ENCODE measurements around the gene TERB1. TPM values are rescaled to one million over a fixed set of nuclear protein-coding genes. Genes with fewer than 3 reads are reported as not detected.

TERB1 gene, protein sequence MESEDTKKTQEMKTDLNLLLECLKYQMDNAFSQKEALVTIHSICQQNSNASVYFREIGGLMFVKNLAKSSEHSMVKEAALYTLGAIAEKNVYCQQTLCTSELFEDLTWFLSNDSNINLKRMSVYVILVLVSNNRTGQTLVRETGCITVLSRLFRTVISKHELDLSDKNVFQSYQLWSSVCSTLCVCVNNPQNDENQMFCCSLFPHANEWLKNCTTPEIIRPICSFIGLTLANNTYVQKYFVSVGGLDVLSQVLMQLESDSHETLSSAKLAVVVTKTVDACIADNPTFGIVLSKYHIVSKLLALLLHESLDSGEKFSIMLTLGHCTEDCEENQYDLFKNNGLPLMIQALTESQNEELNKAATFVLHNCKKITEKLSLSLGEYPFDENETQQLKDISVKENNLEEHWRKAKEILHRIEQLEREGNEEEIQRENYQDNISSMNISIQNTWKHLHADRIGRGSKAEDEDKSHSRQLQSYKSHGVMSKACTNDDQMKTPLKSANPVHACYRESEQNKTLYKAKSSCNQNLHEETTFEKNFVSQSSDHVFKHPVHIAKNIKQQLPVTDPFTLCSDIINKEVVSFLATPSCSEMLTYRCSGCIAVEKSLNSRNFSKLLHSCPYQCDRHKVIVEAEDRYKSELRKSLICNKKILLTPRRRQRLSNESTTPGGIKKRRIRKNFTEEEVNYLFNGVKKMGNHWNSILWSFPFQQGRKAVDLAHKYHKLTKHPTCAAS
- total RNA-seq (under 1 TPM in 1 of 2 donors, not detected in 1; 0.10 TPM), polyA plus RNA-seq (ENCODE audit: insufficient read length in 2 of 2) (under 1 TPM in 1 of 2 donors, not detected in 1; 0.35 TPM)
- long read RNA-seq, donor 1 = 0 reads
- long read RNA-seq, donor 2 = 0 reads
- long read RNA-seq, donor 3 = 0 reads
- long read RNA-seq, donor 4 = 0 reads

DNA sequence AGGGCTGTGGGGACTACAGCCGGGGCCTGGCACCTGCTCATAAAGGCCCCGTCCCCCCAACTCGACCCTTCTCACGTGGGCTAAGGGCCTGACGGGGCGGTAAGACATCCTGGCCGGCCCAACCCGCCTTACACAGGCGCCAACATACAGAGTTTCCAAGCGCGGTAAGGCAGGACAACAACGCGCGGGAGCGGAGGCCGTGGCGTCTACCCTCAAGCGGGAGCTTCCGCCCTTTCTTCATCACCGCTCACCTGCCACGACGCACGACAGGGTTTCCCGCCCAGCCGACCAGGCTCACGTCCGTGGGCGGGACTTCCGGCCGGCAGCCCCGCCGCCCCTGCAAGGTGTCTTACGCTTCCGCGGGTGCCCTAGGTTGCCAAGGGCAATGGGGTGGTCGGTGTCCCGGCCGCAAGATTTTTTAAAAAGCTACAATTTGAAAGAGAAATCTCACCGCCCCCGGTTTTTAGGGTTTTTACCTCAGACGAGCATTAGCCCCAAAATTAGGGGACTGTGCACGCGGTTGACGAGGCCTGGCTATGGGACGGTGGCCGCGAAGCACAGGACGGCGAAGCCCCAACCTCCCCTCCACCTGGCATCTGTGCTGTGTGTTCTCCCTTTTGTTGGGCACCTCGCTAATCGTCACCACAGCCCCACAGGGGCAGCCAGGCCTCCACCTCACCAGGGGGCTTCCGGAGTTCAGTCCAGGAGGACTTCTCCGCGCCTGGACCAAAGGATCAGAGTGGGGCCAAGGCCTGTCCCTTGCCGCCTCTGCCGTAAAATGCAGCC is at the start of gene TERB1:
Gene TERB1, minus strand, starts transcription at position 265 of the 786 bp plus-strand sequence. CDS start 4,786 bp downstream, outside the sequence.
- no peak for DNase-seq (ENCODE audit: low read depth in 4 of 6, low spot score in 6 of 6)
- peaks cover 35% of the 10 kb centered on the region for H3K36me3 ChIP-seq (ENCODE audit: control insufficient read depth, insufficient read depth, low read length)
- no peaks in the 10 kb centered on the region for H3K27me3 ChIP-seq (ENCODE audit: control insufficient read depth, insufficient read depth, low read length)
- no peak within 1 kb of the TSS for H3K27ac ChIP-seq (ENCODE audit: low read depth, low read length)
- no peaks in the 10 kb centered on the region for H3K4me1 ChIP-seq (ENCODE audit: control insufficient read depth, insufficient read depth, low read length)
- WGBS (ENCODE audit: insufficient coverage) = 83% methylated on average over 56 of the region's 56 CpGs
- H3K9me3 ChIP-seq (ENCODE audit: control insufficient read depth, insufficient read depth, low read length) = no peaks in the 10 kb centered on the region
- no peak within 1 kb of the TSS for H3K4me3 ChIP-seq (ENCODE audit: low read depth, low read length)

DNA sequence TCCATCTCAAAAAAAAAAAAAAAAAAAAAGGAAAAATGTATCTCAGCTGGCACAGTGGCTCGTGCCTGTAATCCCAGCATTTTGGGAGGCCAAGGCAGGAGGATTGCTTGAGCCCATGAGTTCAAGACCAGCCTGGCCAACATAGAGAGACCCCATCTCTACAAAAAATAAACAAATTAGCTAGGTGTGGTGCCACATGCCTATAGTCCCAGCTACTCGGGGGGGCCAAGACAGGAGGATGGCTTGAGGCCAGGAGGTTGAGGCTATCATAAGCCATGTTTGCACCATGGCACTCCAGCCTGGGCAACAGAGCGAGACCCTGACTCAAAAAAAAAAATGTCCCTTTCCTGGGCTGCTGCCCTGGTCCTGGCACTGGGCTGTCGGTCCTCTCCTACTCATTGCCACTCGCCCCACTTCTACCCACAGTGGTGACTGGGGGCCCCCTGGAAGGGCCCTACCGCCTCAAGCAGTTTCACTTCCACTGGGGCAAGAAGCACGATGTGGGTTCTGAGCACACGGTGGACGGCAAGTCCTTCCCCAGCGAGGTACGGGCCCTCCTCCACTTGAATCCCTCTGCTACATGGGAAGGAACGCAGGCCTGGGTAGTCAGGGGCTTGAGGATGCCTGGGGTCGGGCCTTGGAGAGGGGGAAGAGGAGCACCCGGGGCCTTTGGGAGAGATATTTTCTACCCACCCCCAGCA is 48.9 kb upstream of the TERB1 start:
- no peaks in the 10 kb centered on the region for H3K9me3 ChIP-seq (ENCODE audit: control insufficient read depth, insufficient read depth, low read length)
- peaks cover 15% of the 10 kb centered on the region for H3K27me3 ChIP-seq (ENCODE audit: control insufficient read depth, insufficient read depth, low read length)
- no peak overlapping the region for H3K4me3 ChIP-seq (ENCODE audit: low read depth, low read length)
- no peak overlapping the region for H3K27ac ChIP-seq (ENCODE audit: low read depth, low read length)
- no peaks in the 10 kb centered on the region for H3K36me3 ChIP-seq (ENCODE audit: control insufficient read depth, insufficient read depth, low read length)
- DNase-seq (ENCODE audit: low read depth in 4 of 6, low spot score in 6 of 6) = no peak
- 89% methylated on average over 6 of the region's 14 CpGs for WGBS (ENCODE audit: insufficient coverage)
- peaks cover 1% of the 10 kb centered on the region for H3K4me1 ChIP-seq (ENCODE audit: control insufficient read depth, insufficient read depth, low read length)

DNA sequence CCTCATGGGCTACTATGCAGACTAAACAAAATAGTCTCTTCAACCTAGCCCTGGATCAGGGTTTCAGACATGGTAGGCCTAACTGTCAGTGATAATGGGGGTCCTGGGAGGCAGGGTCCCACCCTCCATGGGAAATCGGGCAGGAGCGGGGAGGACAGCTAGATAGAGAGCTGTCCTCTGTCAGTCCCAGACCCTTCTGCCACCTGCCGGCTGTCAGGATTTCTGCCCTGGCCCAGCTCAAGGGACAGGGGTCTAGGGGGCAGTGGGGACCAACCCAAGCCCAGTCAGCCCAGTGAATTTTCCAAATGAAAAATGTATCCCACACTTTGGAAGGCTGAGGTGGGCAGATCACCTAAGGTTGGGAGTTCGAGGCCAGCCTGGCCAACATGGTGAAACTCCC is 48.2 kb upstream of the TERB1 start:
- no peak overlapping the region for H3K27ac ChIP-seq (ENCODE audit: low read depth, low read length)
- no peaks in the 10 kb centered on the region for H3K9me3 ChIP-seq (ENCODE audit: control insufficient read depth, insufficient read depth, low read length)
- no peak for DNase-seq (ENCODE audit: low read depth in 4 of 6, low spot score in 6 of 6)
- 78% methylated on average over 3 of the region's 4 CpGs for WGBS (ENCODE audit: insufficient coverage)
- H3K36me3 ChIP-seq (ENCODE audit: control insufficient read depth, insufficient read depth, low read length) = no peaks in the 10 kb centered on the region
- peaks cover 22% of the 10 kb centered on the region for H3K27me3 ChIP-seq (ENCODE audit: control insufficient read depth, insufficient read depth, low read length)
- peaks cover 8% of the 10 kb centered on the region for H3K4me1 ChIP-seq (ENCODE audit: control insufficient read depth, insufficient read depth, low read length)
- H3K4me3 ChIP-seq (ENCODE audit: low read depth, low read length) = no peak overlapping the region

DNA sequence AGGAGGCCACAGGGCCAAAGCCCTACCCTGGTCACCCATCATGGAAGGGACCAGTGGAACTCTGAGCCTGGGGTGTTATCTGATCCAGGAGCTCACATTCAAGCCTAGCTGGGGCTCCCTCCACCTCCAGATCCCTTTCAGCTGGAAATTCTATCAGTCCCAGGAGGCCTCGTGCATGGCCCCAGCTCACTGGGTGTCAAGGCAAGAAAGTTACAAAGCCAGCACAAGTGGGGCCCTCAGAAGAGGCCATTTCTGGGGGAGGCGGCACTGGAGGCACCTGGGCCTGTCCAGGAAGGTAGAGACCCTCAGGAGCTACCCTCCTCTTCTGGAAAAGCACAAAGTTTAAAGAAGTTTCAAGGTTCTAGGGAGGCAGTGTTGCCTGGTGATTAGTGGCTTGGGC is 47.6 kb upstream of the TERB1 start:
- DNase-seq (ENCODE audit: low read depth in 4 of 6, low spot score in 6 of 6) = no peak
- H3K36me3 ChIP-seq (ENCODE audit: control insufficient read depth, insufficient read depth, low read length) = no peaks in the 10 kb centered on the region
- peaks cover 13% of the 10 kb centered on the region for H3K4me1 ChIP-seq (ENCODE audit: control insufficient read depth, insufficient read depth, low read length)
- WGBS (ENCODE audit: insufficient coverage) = 88% methylated on average over 2 of the region's 2 CpGs
- no peak overlapping the region for H3K27ac ChIP-seq (ENCODE audit: low read depth, low read length)
- no peak overlapping the region for H3K4me3 ChIP-seq (ENCODE audit: low read depth, low read length)
- no peaks in the 10 kb centered on the region for H3K9me3 ChIP-seq (ENCODE audit: control insufficient read depth, insufficient read depth, low read length)
- H3K27me3 ChIP-seq (ENCODE audit: control insufficient read depth, insufficient read depth, low read length) = peaks cover 26% of the 10 kb centered on the region

DNA sequence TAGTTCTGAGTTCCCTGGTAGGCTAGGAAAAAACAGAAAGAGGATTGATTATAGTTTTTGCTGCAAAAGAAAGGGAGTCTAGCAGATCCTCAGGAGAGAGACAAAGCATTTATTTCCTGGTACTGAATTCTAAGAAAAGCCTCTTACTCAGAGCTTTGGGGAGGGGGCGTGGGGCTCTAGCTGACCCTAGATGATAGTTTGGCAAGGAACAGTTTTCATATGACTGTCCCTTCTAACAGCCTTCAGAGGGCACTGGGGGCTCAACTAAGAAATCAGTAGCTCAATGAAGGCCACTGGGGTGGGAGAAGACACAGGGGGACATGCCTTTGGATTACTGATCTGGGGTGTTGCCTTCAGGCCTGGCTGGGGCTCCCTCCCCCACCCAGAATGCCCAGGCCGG is 46.8 kb upstream of the TERB1 start:
- no peaks in the 10 kb centered on the region for H3K36me3 ChIP-seq (ENCODE audit: control insufficient read depth, insufficient read depth, low read length)
- no peak for DNase-seq (ENCODE audit: low read depth in 4 of 6, low spot score in 6 of 6)
- H3K4me1 ChIP-seq (ENCODE audit: control insufficient read depth, insufficient read depth, low read length) = peaks cover 16% of the 10 kb centered on the region
- 88% methylated on average over 1 of the region's 2 CpGs for WGBS (ENCODE audit: insufficient coverage)
- no peak overlapping the region for H3K27ac ChIP-seq (ENCODE audit: low read depth, low read length)
- H3K27me3 ChIP-seq (ENCODE audit: control insufficient read depth, insufficient read depth, low read length) = peaks cover 32% of the 10 kb centered on the region
- H3K4me3 ChIP-seq (ENCODE audit: low read depth, low read length) = no peak overlapping the region
- no peaks in the 10 kb centered on the region for H3K9me3 ChIP-seq (ENCODE audit: control insufficient read depth, insufficient read depth, low read length)

DNA sequence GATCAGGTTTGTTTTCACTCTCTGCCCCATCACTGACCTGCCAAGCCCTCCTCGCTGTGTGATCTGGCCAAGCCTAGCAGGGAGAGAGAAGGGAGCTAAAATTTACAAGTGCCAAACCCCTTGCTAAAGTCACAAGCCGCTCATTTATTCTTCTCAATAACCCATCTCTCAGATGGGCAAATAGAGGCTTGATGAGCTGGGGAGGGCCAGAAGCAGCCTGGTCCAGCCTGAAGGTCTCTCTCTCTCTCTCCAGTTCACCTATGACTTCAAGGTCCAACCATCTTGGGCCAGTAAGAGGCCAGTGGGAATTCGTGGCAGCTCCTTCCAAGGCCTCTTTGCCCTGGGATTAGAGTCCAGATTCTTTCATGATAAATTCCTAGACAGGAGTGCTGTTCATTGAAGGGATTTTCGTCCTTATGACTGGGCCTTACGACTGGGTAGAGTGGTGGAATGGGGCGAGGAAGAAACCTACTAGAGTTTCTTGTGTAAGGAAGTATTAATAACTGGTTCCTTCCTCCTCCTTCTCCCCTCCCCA is 46.2 kb upstream of the TERB1 start:
- H3K27me3 ChIP-seq (ENCODE audit: control insufficient read depth, insufficient read depth, low read length) = peaks cover 37% of the 10 kb centered on the region
- H3K9me3 ChIP-seq (ENCODE audit: control insufficient read depth, insufficient read depth, low read length) = no peaks in the 10 kb centered on the region
- no peaks in the 10 kb centered on the region for H3K36me3 ChIP-seq (ENCODE audit: control insufficient read depth, insufficient read depth, low read length)
- no peak overlapping the region for H3K4me3 ChIP-seq (ENCODE audit: low read depth, low read length)
- H3K4me1 ChIP-seq (ENCODE audit: control insufficient read depth, insufficient read depth, low read length) = peaks cover 16% of the 10 kb centered on the region
- no CpG with 5 or more reads among the region's 6 CpGs for WGBS (ENCODE audit: insufficient coverage)
- no peak for DNase-seq (ENCODE audit: low read depth in 4 of 6, low spot score in 6 of 6)
- no peak overlapping the region for H3K27ac ChIP-seq (ENCODE audit: low read depth, low read length)

DNA sequence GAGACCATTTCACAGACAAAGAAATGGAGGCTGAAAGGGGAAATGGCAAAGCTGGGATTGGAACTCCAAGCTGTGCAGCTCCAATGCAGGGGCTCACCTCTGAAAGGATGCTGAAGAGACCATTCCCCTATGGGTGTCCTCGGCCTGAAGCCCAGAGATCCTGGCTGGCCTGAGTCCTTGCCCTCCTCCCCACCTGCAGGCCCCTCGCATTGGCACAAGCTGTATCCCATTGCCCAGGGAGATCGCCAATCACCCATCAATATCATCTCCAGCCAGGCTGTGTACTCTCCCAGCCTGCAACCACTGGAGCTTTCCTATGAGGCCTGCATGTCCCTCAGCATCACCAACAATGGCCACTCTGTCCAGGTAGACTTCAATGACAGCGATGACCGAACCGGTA is 45.4 kb upstream of the TERB1 start:
- no peak overlapping the region for H3K27ac ChIP-seq (ENCODE audit: low read depth, low read length)
- H3K4me1 ChIP-seq (ENCODE audit: control insufficient read depth, insufficient read depth, low read length) = peaks cover 16% of the 10 kb centered on the region
- no peak for DNase-seq (ENCODE audit: low read depth in 4 of 6, low spot score in 6 of 6)
- no peaks in the 10 kb centered on the region for H3K9me3 ChIP-seq (ENCODE audit: control insufficient read depth, insufficient read depth, low read length)
- WGBS (ENCODE audit: insufficient coverage) = 85% methylated on average over 6 of the region's 6 CpGs
- H3K4me3 ChIP-seq (ENCODE audit: low read depth, low read length) = no peak overlapping the region
- peaks cover 40% of the 10 kb centered on the region for H3K27me3 ChIP-seq (ENCODE audit: control insufficient read depth, insufficient read depth, low read length)
- no peaks in the 10 kb centered on the region for H3K36me3 ChIP-seq (ENCODE audit: control insufficient read depth, insufficient read depth, low read length)

DNA sequence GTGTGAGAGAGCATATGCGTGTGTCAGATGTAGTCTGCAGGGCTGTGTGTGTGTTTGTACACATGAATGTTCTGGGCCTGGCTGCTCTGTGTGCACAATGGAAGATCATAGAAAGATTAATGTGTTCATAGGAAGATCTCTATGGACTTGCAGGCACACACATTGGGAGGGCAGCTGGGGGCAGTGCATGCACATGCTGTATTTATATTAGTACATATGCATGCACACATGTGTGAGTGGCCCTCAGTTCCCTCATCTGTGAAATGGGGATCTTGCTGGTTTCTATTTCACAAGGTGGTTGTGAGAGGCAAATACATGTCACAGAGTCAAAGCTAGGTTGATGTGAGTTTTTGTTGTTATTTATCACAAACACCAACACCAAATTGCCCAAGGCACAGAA is 44.9 kb upstream of the TERB1 start:
- no peak overlapping the region for H3K27ac ChIP-seq (ENCODE audit: low read depth, low read length)
- H3K27me3 ChIP-seq (ENCODE audit: control insufficient read depth, insufficient read depth, low read length) = peaks cover 40% of the 10 kb centered on the region
- DNase-seq (ENCODE audit: low read depth in 4 of 6, low spot score in 6 of 6) = no peak
- no peak overlapping the region for H3K4me3 ChIP-seq (ENCODE audit: low read depth, low read length)
- no peaks in the 10 kb centered on the region for H3K9me3 ChIP-seq (ENCODE audit: control insufficient read depth, insufficient read depth, low read length)
- H3K4me1 ChIP-seq (ENCODE audit: control insufficient read depth, insufficient read depth, low read length) = peaks cover 16% of the 10 kb centered on the region
- no peaks in the 10 kb centered on the region for H3K36me3 ChIP-seq (ENCODE audit: control insufficient read depth, insufficient read depth, low read length)
- WGBS (ENCODE audit: insufficient coverage) = 80% methylated on average over 1 of the region's 1 CpG
